ENCODE data around the gene CX3CL1.
"Not testable (repeated sequence)": the region's sequence is repeated elsewhere in the genome, so short reads cannot be mapped to it uniquely, and the experiment has no call there.

Gene CX3CL1

GRCh38 chr16:57374925-57375465 lies 2.7 kb downstream of the CX3CL1 start:
- H3K4me1 ChIP-seq (ENCODE audit: insufficient read depth, low read length) = peaks cover 30% of the 10 kb centered on the region
- H3K9me3 ChIP-seq (ENCODE audit: low read length); H3K27ac ChIP-seq (ENCODE audit: low read depth, low read length); H3K9ac ChIP-seq (ENCODE audit: low read length); H3K4me3 ChIP-seq (ENCODE audit: low read depth in 1 of 2, low read length in 2 of 2); H3K36me3 ChIP-seq (ENCODE audit: insufficient read depth, low read length); H3K27me3 ChIP-seq (ENCODE audit: control insufficient read depth in 1 of 2, insufficient read depth in 2 of 2, low read length in 2 of 2): not testable (repeated sequence)

GRCh38 chr16:57376313-57376818 lies 4.1 kb downstream of the CX3CL1 start:
- H3K27ac ChIP-seq (ENCODE audit: low read depth, low read length) = no peak overlapping the region
- H3K9me3 ChIP-seq (ENCODE audit: low read length) = no peaks in the 10 kb centered on the region
- H3K4me1 ChIP-seq (ENCODE audit: insufficient read depth, low read length) = peaks cover 30% of the 10 kb centered on the region
- H3K4me3 ChIP-seq (ENCODE audit: low read depth in 1 of 2, low read length in 2 of 2) = no peak overlapping the region
- no peaks in the 10 kb centered on the region for H3K27me3 ChIP-seq (ENCODE audit: control insufficient read depth in 1 of 2, insufficient read depth in 2 of 2, low read length in 2 of 2)
- H3K9ac ChIP-seq (ENCODE audit: low read length) = no peak overlapping the region
- no peaks in the 10 kb centered on the region for H3K36me3 ChIP-seq (ENCODE audit: insufficient read depth, low read length)

DNA sequence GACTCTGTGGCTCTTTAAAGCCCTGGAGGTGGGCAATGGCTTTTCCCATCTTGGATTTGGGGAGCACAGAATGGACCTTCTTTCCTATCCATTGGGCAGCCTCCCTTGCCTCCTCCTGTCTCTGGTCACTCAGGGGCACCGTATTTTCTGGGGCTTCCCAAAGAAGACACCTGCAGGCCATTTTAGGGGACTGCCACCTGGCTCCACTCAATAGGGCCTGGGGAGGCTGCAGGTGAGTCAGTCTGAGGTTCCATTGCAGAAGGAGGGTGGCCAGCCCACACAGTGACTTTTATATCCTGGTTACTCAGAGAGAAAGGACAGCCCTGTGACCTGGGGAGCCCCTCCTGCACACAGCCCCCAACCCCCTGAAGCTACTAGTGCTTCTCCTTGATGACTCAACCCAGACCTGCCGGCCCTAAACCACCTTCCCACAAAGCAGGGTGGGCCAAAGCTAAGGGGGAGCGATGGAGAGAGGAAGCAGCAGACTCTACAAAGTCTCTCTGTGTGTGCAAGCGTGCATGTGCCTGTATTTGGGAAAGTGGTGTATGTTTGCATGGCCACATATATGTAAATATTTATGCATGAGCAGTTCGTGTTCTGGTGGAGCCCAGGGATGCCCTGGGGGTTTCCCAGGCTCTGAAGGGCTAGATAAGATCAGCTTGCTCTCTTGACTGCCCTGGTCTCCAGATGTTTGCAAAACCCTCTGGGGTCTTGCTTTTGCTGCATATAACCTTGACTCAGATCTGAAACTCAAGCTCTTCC lies 5.0 kb downstream of the CX3CL1 start:
- no peak overlapping the region for H3K27ac ChIP-seq (ENCODE audit: low read depth, low read length)

DNA sequence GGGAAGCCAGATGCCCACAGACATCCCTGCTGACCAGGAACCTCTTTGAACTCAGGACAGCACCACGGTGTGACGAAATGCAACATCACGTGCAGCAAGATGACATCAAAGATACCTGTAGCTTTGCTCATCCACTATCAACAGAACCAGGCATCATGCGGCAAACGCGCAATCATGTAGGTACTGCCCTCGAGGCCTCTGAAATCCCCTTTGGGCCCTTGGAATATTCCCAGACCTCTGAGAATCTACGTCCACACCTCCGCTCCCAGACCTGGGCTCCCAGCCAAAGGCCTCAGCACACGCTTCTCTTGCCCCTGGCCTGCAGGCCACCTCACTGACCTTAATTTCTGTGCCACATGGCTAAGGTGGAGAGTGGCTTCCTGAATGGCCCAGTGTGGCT lies 7.3 kb downstream of the CX3CL1 start:
- H3K9ac ChIP-seq (ENCODE audit: low read length) = no peak overlapping the region
- H3K9me3 ChIP-seq (ENCODE audit: low read length) = no peaks in the 10 kb centered on the region
- H3K4me1 ChIP-seq (ENCODE audit: insufficient read depth, low read length) = peaks cover 33% of the 10 kb centered on the region
- no peak overlapping the region for H3K27ac ChIP-seq (ENCODE audit: low read depth, low read length)
- H3K4me3 ChIP-seq (ENCODE audit: low read depth in 1 of 2, low read length in 2 of 2) = no peak overlapping the region
- no peaks in the 10 kb centered on the region for H3K27me3 ChIP-seq (ENCODE audit: control insufficient read depth in 1 of 2, insufficient read depth in 2 of 2, low read length in 2 of 2)
- H3K36me3 ChIP-seq (ENCODE audit: insufficient read depth, low read length) = peaks cover 6% of the 10 kb centered on the region

More for the DNA sequence above, 5.0 kb downstream of the CX3CL1 start:
- peaks cover 22% of the 10 kb centered on the region for H3K4me1 ChIP-seq (ENCODE audit: insufficient read depth, low read length)
- H3K9ac ChIP-seq (ENCODE audit: low read length) = no peak overlapping the region
- H3K4me3 ChIP-seq (ENCODE audit: low read depth in 1 of 2, low read length in 2 of 2) = no peak overlapping the region
- no peaks in the 10 kb centered on the region for H3K9me3 ChIP-seq (ENCODE audit: low read length)
- H3K36me3 ChIP-seq (ENCODE audit: insufficient read depth, low read length) = peaks cover 6% of the 10 kb centered on the region
- no peaks in the 10 kb centered on the region for H3K27me3 ChIP-seq (ENCODE audit: control insufficient read depth in 1 of 2, insufficient read depth in 2 of 2, low read length in 2 of 2)

GRCh38 chr16:57380671-57381462 lies 8.6 kb downstream of the CX3CL1 start:
- H3K27me3 ChIP-seq (ENCODE audit: control insufficient read depth in 1 of 2, insufficient read depth in 2 of 2, low read length in 2 of 2) = no peaks in the 10 kb centered on the region
- no peak overlapping the region for H3K9ac ChIP-seq (ENCODE audit: low read length)
- no peak overlapping the region for H3K4me3 ChIP-seq (ENCODE audit: low read depth in 1 of 2, low read length in 2 of 2)
- H3K4me1 ChIP-seq (ENCODE audit: insufficient read depth, low read length) = peaks cover 30% of the 10 kb centered on the region
- no peak overlapping the region for H3K27ac ChIP-seq (ENCODE audit: low read depth, low read length)
- H3K36me3 ChIP-seq (ENCODE audit: insufficient read depth, low read length) = peaks cover 6% of the 10 kb centered on the region
- H3K9me3 ChIP-seq (ENCODE audit: low read length) = no peaks in the 10 kb centered on the region

GRCh38 chr16:57381791-57382534 lies 9.7 kb downstream of the CX3CL1 start:
- H3K9me3 ChIP-seq (ENCODE audit: low read length) = no peaks in the 10 kb centered on the region
- H3K9ac ChIP-seq (ENCODE audit: low read length) = no peak overlapping the region
- H3K4me3 ChIP-seq (ENCODE audit: low read depth in 1 of 2, low read length in 2 of 2) = no peak overlapping the region
- H3K27ac ChIP-seq (ENCODE audit: low read depth, low read length) = no peak overlapping the region
- H3K4me1 ChIP-seq (ENCODE audit: insufficient read depth, low read length) = peaks cover 36% of the 10 kb centered on the region
- no peaks in the 10 kb centered on the region for H3K27me3 ChIP-seq (ENCODE audit: control insufficient read depth in 1 of 2, insufficient read depth in 2 of 2, low read length in 2 of 2)
- H3K36me3 ChIP-seq (ENCODE audit: insufficient read depth, low read length) = peaks cover 6% of the 10 kb centered on the region

- Histone ChIP-seq H3K27me3 (ENCODE audit: control insufficient read depth in 1 of 2, insufficient read depth in 2 of 2, low read length in 2 of 2) (no peaks in the 10 kb centered on the region), H3K9me3 (ENCODE audit: low read length) (no peaks in the 10 kb centered on the region), H3K36me3 (ENCODE audit: insufficient read depth, low read length) (peaks cover 6% of the 10 kb centered on the region), H3K4me3 (ENCODE audit: low read depth in 1 of 2, low read length in 2 of 2) (no peak overlapping the region), H3K27ac (ENCODE audit: low read depth, low read length) (no peak overlapping the region), H3K4me1 (ENCODE audit: insufficient read depth, low read length) (peaks cover 31% of the 10 kb centered on the region), H3K9ac (ENCODE audit: low read length) (no peak overlapping the region)
Observed at GRCh38 chr16:57382535-57383275, 10.4 kb downstream of the CX3CL1 start.

- H3K27me3 ChIP-seq (ENCODE audit: control insufficient read depth in 1 of 2, insufficient read depth in 2 of 2, low read length in 2 of 2) = no peaks in the 10 kb centered on the region
- H3K9me3 ChIP-seq (ENCODE audit: low read length) = no peaks in the 10 kb centered on the region
- H3K4me1 ChIP-seq (ENCODE audit: insufficient read depth, low read length) = peaks cover 30% of the 10 kb centered on the region
- peaks cover 6% of the 10 kb centered on the region for H3K36me3 ChIP-seq (ENCODE audit: insufficient read depth, low read length)
- no peak overlapping the region for H3K27ac ChIP-seq (ENCODE audit: low read depth, low read length)
- no peak overlapping the region for H3K9ac ChIP-seq (ENCODE audit: low read length)
- no peak overlapping the region for H3K4me3 ChIP-seq (ENCODE audit: low read depth in 1 of 2, low read length in 2 of 2)
Observed at GRCh38 chr16:57383276-57384247, 11.3 kb downstream of the CX3CL1 start.

GRCh38 chr16:57384248-57385070 lies 12.2 kb downstream of the CX3CL1 start:
- Histone ChIP-seq H3K27me3 (ENCODE audit: control insufficient read depth in 1 of 2, insufficient read depth in 2 of 2, low read length in 2 of 2) (no peaks in the 10 kb centered on the region), H3K4me3 (ENCODE audit: low read depth in 1 of 2, low read length in 2 of 2) (no peak overlapping the region), H3K9ac (ENCODE audit: low read length) (no peak overlapping the region), H3K27ac (ENCODE audit: low read depth, low read length) (no peak overlapping the region), H3K9me3 (ENCODE audit: low read length) (no peaks in the 10 kb centered on the region), H3K4me1 (ENCODE audit: insufficient read depth, low read length) (peaks cover 30% of the 10 kb centered on the region), H3K36me3 (ENCODE audit: insufficient read depth, low read length) (peaks cover 6% of the 10 kb centered on the region)
